ENCODE data around the gene FOLR1.
A peak's percentile ranks its signal among the peaks of the same experiment; 100 is the strongest.

FOLR1 gene

DNA sequence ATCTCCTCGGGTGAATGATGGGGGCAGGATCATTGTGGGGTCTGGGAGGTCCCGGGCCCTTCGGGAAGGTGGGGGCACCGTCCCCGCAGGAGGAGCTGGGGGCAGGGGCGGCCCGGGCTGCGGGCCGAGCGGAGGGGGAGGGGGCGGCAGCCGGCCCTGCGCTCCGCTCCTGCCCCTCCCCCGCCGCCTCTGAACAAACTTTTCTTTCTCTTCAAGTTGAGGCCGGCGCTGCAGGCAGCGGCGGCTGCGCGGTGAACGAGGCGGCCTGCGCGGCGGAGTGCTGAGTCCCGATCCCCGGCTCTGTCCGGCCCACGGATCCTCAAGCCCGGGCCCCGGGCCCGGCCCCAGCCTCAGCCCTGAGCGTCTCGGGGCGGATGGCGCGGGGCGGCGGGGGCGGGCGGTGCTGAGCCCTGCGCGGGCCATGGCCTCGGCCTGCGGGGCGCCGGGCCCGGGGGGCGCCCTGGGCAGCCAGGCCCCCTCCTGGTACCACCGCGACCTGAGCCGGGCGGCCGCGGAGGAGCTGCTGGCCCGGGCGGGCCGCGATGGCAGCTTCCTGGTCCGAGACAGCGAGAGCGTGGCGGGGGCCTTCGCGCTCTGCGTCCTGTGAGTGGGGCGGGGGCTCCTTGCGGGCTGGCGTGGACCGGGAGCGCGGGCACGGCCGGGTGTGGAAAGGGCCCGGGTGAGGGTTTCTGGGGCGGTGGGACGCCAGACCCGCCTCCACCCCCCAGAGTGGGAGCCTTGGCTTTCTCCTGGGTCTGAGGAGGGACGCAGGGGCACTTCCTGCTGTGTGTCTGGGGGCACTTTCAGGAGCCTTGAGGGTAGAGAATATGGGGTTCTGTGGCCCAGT, 32.8 kb downstream of the FOLR1 start, which contains the start of gene INPPL1:
Gene INPPL1, plus strand, starts transcription at position 204 of the 847 bp plus-strand sequence. Its CDS starts 218 bp downstream, at position 422.
- DNase-seq = peak; percentile 51

- peak; percentile 59 for DNase-seq
Measured at GRCh38 chr11:72225411-72225951, 33.5 kb downstream of the FOLR1 start.

- DNase-seq = no peak
Measured at GRCh38 chr11:72226701-72227100, 34.8 kb downstream of the FOLR1 start.

DNA sequence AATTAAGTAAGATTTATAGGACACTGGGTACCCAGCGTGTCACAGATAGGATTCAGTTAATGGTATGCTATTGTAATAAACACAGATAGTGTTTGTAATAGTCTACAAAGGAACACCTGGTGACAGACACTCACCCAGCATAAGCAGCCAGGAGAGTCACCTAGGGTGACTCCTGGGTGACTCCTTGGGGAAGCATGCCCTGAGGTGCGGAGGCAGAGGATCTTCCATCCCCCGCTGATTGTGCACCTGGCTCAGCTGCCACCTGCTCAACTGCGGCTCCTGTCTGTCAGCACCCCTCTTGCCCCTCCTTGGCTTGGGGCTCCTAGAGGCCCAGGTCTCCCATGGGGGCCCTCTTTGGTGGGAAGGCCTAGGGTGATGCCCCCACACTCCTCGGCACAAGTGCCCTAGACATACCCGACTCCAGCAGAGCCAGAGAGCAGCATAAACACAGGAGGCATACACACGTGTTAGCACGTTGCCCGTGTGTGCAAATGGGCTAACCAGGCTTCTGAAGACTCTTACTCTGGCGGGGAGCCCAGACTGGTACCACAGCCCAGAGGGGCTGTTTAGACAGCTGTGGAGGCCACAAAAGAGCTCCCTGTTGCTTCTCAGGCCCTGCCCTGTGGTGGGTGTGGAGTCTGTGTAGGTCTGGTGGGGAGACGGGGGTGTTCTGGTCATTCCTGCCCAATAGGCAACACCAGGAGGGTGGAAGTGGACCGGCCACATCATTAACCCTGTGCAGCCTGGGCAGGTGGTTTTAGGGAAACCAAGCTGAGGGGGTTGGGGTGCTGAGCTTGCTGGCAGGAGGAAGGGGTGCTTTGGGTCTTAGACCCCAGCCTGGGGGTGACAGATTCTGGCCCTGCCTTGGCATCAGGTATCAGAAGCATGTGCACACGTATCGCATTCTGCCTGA, 35.6 kb downstream of the FOLR1 start:
- DNase-seq = no peak

DNA sequence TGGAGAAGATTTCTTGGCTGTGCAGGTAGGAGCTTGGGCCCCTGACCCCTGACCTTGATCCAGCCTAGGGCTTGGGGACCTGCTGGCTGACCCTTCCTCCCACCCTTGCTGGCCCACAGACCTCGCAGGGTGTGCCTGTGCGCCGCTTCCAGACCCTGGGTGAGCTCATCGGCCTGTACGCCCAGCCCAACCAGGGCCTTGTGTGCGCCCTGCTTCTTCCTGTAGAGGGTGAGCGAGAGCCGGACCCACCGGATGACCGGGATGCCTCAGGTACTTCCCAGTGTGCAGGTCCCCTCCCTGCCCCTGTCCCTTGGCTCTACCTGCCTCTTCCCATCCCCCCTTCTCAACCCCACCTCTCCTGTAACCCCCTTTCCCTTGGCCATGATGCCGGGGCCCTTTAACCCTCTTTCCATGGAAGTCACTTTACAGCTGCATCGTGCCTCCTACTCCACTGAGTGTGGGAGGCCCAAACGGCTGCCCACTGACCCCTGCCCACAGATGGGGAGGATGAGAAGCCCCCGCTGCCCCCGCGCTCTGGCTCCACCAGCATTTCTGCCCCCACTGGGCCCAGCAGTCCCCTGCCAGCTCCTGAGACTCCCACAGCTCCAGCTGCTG, 36.4 kb downstream of the FOLR1 start:
- DNase-seq = no peak

- no peak for DNase-seq
Measured at GRCh38 chr11:72228844-72229231, 36.9 kb downstream of the FOLR1 start.

DNA sequence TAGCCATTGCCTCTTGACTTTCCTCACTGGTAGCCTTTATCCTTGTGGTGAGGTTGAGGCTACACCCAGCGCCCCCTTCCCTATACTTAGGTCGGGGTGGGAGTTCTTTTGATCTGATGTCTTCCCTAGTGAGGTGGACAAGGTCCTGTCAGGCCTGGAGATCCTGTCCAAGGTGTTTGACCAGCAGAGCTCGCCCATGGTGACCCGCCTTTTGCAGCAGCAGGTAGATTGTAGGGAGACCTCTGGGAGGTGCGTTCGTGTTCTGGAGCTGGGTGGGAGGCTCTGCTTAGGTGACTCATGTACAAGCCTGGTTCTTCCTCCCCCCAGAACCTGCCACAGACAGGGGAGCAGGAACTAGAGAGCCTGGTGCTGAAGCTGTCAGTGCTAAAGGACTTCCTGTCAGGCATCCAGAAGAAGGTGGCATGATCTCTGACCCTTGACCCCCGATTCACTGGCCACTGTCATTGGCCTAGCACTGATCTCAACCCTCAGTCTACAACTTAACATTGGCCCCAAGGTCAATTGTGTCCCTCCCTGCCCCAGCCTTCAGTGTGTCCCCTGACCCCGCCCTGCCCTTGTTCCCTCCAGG, 37.5 kb downstream of the FOLR1 start:
- no peak for DNase-seq

GRCh38 chr11:72229925-72230763, 38.2 kb downstream of the FOLR1 start:
- no peak for DNase-seq

DNA sequence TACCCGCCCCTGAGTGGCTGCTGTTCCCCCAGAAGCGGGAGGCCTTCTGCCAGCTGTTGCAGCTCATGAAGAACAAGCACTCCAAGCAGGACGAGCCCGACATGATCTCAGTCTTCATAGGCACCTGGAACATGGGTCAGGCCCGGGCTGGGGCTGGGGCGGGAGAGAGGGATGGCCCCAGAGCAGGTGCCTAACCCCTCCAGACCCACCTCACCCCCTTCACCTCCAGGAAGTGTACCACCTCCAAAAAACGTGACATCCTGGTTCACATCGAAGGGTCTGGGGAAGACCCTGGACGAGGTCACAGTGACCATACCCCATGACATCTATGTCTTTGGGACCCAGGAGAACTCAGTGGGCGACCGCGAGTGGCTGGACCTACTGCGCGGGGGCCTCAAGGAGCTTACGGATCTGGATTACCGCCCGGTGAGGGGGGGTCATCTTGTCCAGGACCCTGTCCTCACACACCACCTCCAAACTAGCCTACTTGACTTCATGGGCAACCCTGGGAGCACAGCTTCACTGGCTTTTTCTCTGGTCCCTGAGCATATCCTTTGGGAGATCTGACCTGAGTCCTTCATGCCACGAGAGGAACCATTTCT, 38.9 kb downstream of the FOLR1 start:
- no peak for DNase-seq

DNA sequence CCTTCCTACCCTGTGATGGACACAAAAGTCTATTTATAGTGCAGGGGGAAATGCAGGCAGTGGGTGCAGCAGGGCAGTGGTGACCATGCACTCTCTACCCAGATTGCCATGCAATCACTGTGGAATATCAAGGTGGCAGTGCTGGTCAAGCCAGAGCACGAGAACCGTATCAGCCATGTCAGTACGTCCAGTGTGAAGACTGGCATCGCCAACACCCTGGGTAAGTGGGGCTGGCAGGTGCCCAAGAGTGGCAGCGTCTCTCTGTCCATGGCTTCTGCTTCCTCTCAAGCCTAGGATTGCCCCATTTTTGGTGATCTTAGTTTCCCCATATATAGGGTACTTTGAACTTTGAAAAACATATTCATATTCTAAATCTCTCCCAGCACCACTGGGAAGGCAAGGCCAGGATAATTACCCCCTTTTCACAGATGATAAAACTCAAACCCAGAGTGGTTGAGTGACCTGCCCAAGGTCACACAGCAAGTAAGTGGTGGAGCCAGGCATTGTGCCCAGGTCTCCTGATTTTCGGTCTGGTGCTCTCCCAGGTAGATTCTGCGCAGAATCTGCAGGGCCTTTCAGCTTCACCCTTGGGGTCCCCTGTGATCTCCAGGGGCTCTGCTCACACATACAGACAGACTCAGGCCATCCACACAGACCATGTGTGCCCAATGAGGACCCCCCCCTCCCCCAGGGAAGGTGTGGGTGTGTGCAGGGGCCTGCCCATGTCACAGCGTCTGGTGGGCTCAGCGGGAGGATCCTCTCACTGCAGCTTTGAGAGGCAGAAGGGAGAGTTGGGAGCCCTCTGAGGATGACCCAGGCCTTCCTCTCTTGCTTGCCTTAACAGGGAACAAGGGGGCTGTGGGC, 39.7 kb downstream of the FOLR1 start:
- DNase-seq = no peak

DNA sequence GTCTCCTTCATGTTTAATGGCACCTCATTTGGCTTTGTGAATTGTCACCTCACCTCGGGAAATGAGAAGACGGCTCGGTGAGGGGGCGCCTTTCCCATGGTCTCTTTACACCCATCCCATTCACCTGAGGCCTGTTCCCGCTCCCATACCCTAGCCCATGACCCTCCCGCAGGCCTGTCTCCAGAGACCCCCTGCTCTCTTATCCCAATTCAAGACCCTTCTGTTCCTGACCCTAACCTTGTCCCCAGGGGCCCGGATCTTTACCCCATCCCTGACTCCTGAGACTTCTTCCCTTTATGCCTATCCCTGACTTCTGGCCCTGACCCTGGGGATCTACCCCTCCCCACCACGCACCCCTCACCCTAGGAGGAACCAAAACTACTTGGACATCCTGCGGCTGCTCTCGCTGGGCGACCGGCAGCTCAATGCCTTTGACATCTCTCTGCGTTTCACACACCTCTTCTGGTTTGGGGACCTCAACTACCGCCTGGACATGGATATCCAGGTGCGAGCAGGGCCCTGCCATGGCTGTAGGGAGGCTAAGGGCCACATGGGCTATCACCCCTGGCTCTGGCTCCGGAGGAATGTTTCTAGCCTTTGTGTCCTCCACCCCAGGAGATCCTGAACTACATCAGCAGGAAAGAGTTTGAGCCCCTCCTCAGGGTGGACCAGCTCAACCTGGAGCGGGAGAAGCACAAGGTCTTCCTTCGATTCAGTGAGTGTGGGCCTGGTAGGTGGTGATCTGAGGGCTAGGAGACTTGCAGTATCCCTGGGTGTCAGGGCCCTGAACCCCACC, 40.5 kb downstream of the FOLR1 start:
- no peak for DNase-seq

GRCh38 chr11:72233056-72233772, 41.3 kb downstream of the FOLR1 start:
- no peak for DNase-seq

GRCh38 chr11:72233773-72234513, 42.0 kb downstream of the FOLR1 start:
- DNase-seq = no peak

GRCh38 chr11:72234514-72234830, 42.5 kb downstream of the FOLR1 start:
- DNase-seq = no peak

GRCh38 chr11:72234920-72235319, 43.0 kb downstream of the FOLR1 start:
- DNase-seq = no peak

DNA sequence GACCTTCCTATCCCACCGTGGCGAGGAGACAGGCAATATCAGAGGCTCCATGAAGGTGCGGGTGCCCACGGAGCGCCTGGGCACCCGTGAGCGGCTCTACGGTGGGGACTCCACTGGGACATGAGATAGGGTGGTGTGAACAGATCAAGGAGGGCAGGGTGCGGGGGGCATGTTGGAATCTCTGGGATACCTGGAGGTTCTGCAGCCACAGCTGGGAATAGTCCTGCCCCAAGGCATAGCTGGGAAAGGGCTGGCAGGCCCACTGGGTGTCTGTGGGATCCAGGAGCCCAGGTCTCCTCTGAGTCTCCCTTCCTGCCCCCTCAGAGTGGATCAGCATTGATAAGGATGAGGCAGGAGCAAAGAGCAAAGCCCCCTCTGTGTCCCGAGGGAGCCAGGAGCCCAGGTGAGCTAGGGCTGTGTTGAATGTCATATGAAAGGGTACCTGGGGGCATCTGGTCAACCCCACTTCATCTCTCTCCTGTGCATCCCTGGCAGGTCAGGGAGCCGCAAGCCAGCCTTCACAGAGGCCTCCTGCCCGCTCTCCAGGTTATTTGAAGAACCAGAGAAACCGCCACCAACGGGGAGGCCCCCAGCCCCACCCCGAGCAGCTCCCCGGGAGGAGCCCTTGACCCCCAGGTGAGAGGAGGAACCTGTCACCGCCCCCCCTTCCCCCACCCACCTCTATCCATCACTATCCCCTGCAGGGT, 43.6 kb downstream of the FOLR1 start:
- DNase-seq = no peak

DNA sequence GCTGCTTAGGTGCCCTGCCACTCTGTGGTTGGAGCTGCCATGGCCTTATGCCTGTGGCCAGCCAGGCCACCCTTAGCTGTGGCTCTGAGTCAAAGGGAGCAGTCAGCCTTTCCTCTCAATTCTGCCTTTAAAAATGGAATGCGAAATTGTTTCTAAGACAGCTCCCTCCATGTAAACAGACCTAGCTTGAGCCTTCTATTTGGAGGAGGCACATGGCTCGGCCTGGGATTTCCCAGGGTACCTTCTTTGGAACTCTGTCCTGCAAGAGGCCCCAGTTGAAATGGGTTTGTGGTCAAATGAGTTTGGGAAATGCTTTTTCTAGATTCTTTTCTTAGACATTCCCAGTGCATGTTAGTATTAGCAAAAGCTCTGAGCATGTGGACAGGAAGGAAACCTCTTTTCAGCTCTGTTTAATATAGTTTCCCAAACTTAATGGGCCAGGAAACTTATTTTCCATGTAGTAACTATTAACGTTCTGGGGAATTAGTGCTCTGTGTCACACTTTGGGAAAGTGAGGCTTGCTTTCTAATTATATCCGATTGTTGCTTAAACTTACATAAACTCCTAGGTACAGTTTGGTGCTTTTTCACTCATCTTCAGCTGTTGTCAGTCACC, 44.2 kb downstream of the FOLR1 start:
- DNase-seq = no peak
